Naive B cell (primary cell): ENCODE results near the gene FBXO38. TPM values are rescaled to one million over a fixed set of nuclear protein-coding genes. Genes with fewer than 3 reads are reported as not detected.
A peak's percentile ranks its signal among the peaks of the same experiment; 100 is the strongest.
"Not testable (repeated sequence)": the region's sequence is repeated elsewhere in the genome, so short reads cannot be mapped to it uniquely, and the experiment has no call there.

Experiments used
- ATAC-seq, 2 donors: fragments of 150-1000 bp; cut with Tn5 transposase; 2 replicates each; pipeline ENCODE4 v1.10.0; 2021; ENCODE audit warnings: low read depth in 2 of 2, mild to moderate bottlenecking in 2 of 2, moderate library complexity in 2 of 2
- DNase-seq: peaks from one replicate; pipeline ENCODE4 v3.0.0; 2022
- H3K27ac Mint-ChIP-seq, 6 donors: one replicate each; pipeline ENCODE4 v1.8.0; 2020 to 2022; ENCODE audit warnings: mild to moderate bottlenecking in 6 of 6, mixed read lengths in 6 of 6, moderate library complexity in 5 of 6, inconsistent platforms in 2 of 6
- H3K27me3 Mint-ChIP-seq, 3 donors: one replicate each; pipeline ENCODE4 v1.8.0; 2021 to 2022; ENCODE audit warnings: mixed read lengths in 3 of 3, mild to moderate bottlenecking in 1 of 3
- H3K36me3 Mint-ChIP-seq, 2 donors: one replicate each; pipeline ENCODE4 v1.8.0; 2020 to 2022; ENCODE audit warnings: mixed read lengths in 2 of 2, inconsistent platforms in 1 of 2, mild to moderate bottlenecking in 1 of 2
- H3K4me1 Mint-ChIP-seq, 3 donors: one replicate each; pipeline ENCODE4 v1.8.0; 2020 to 2022; ENCODE audit warnings: mixed read lengths in 3 of 3, inconsistent platforms in 1 of 3, mild to moderate bottlenecking in 1 of 3, moderate library complexity in 1 of 3
- H3K4me3 Mint-ChIP-seq, 8 donors: one replicate each; pipeline ENCODE4 v1.8.0; 2020 to 2022; ENCODE audit warnings: mild to moderate bottlenecking in 8 of 8, mixed read lengths in 8 of 8, moderate library complexity in 8 of 8, inconsistent platforms in 2 of 8
- H3K9me3 Mint-ChIP-seq, 7 donors: one replicate each; pipeline ENCODE4 v1.8.0; 2020 to 2022; ENCODE audit warnings: mixed read lengths in 7 of 7, mild to moderate bottlenecking in 5 of 7, inconsistent platforms in 2 of 7, moderate library complexity in 1 of 7
- polyA plus RNA-seq, 6 donors: library from polyadenylated mRNA; unstranded; fragments of 300-500 nt; fragmentation: Illumina TruSeq; gene quantifications; one replicate each; pipeline ENCODE4 v1.2.3, GENCODE V29; 2021; ENCODE audit warnings: low read depth in 6 of 6

Gene FBXO38
- polyA plus RNA-seq, 6 donors from 2014 or later = 6.6 to 22.8 (median 19.2) TPM

DNA sequence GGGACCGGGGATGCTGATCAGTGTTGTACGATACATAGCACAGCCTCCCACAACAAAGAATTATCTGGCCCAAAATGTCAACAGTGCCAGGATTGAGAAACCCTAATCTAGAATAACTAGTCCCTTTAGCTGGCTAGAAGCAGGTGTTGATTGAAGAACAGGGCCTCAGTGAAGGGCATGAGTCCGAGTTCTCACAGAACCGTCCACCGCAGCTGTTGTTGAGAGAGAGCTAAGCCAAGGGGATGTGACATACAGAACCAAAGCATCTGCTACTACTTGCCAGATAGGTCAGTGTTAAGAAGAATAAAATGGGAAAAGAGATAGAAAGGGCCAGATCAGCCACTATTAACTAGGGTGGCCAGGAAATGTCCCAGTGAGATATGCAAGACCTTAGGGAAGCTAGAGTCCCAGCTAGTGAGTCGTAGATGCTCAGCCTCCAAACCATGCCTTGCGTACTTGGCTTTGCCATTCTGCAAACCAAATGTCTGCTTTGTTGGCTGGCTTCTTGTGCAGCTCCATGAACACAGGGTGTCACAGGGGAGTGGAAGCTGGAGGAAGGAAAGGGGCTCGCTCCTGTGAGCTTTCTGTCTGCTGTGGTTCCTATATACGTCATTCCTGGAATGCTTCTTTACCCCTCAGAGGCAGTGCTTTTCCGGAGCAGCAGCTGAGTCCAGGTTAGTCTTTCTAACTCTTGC, 68.9 kb downstream of the FBXO38 start:
- H3K4me3 Mint-ChIP-seq = no peak overlapping the region
- no peaks in the 10 kb centered on the region for H3K9me3 Mint-ChIP-seq
- peaks cover 0 to 13% (median 8%) of the 10 kb centered on the region in 3 donors for H3K27me3 Mint-ChIP-seq
- H3K4me1 Mint-ChIP-seq = no peaks in the 10 kb centered on the region
- DNase-seq = no peak
- ATAC-seq = no peak
- no peaks in the 10 kb centered on the region for H3K36me3 Mint-ChIP-seq
- H3K27ac Mint-ChIP-seq = no peak overlapping the region

DNA sequence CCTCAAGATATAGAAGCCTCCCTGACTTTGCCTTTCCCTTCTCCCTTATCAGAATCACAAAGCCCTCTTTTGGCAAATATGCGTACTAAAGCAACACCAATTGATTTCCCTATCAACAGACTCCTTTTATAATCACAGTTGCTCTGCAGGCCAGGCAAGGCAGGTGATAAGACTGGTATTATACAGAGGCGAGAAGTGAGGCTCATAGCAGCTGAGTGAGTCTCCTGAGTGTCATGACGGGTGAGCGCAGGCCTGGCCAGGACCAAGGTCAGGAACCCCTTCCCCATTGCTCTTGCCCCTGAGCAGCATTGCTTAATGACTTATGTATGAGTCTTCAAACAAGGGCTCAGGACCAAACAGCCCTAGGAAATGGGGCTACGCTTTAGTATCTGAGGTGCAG, 70.8 kb downstream of the FBXO38 start:
- no peaks in the 10 kb centered on the region for H3K36me3 Mint-ChIP-seq

DNA sequence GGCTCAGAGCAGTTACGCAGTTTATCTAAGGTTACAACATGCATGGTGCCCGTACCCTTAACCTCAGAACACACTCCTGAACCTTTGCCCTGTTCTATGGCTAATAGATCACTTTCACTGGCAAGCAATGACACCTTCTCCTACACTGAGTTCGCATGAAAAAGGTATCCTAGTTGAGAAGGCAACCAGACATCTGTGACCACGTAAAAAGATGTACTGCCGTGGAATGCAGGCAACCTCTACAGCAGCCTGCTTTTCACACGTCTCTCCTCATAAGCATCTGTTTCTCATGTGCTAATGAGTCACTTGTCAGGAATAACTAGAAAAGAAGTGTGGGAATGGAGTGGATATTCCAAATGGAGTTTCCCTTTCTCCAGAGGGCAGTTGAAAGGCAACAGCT, 71.4 kb downstream of the FBXO38 start:
- Mint-ChIP-seq H3K36me3 (no peaks in the 10 kb centered on the region), H3K27me3 (peaks cover 9 to 33% (median 27%) of the 10 kb centered on the region in 3 donors), H3K27ac (peak overlapping the region in 1 of 6 donors; percentile 75), H3K9me3 (no peaks in the 10 kb centered on the region), H3K4me3 (no peak overlapping the region), H3K4me1 (no peaks in the 10 kb centered on the region)
- DNase-seq (no peak), ATAC-seq (no peak)

More for the DNA sequence above, 70.8 kb downstream of the FBXO38 start:
- H3K4me3 Mint-ChIP-seq = no peak overlapping the region
- no peak for DNase-seq
- peaks cover 9 to 27% (median 21%) of the 10 kb centered on the region in 3 donors for H3K27me3 Mint-ChIP-seq
- no peak for ATAC-seq
- H3K4me1 Mint-ChIP-seq = no peaks in the 10 kb centered on the region
- no peak overlapping the region for H3K27ac Mint-ChIP-seq
- H3K9me3 Mint-ChIP-seq = no peaks in the 10 kb centered on the region

DNA sequence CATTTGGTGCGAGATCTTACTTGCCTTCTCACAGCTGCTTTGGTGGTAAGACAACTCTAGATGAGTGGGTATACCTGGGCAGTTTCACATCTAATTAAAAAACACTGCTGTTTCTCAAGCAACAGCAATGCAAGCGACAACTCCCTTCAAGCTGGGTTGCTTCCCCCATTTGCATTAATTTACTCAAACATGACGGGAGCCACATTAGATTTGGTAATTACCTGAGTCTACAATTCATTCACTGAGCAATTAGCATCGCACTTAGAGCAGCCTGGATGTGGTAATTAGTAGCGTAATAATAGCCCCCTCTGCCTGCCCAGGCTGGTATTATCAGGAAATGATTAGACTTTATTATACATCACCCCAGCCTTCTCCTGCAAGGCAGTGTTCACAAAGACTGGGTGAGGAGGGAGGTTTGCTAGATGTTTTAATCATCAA, 73.4 kb downstream of the FBXO38 start:
- H3K36me3 Mint-ChIP-seq = no peaks in the 10 kb centered on the region
- H3K4me1 Mint-ChIP-seq = no peaks in the 10 kb centered on the region
- H3K9me3 Mint-ChIP-seq = no peaks in the 10 kb centered on the region
- DNase-seq = peak; percentile 14
- ATAC-seq = peak; percentile 67 to 79
- no peak overlapping the region for H3K27ac Mint-ChIP-seq
- no peak overlapping the region for H3K4me3 Mint-ChIP-seq
- H3K27me3 Mint-ChIP-seq = peaks cover 9 to 37% (median 34%) of the 10 kb centered on the region in 3 donors

- H3K4me3 Mint-ChIP-seq = no peak overlapping the region
- H3K36me3 Mint-ChIP-seq = no peaks in the 10 kb centered on the region
- H3K9me3 Mint-ChIP-seq = no peaks in the 10 kb centered on the region
- DNase-seq = no peak
- no peak for ATAC-seq
- H3K4me1 Mint-ChIP-seq = no peaks in the 10 kb centered on the region
- peaks cover 9 to 35% (median 34%) of the 10 kb centered on the region in 3 donors for H3K27me3 Mint-ChIP-seq
- no peak overlapping the region for H3K27ac Mint-ChIP-seq
Measured at GRCh38 chr5:148458036-148458888, 74.5 kb downstream of the FBXO38 start.

- no peaks in the 10 kb centered on the region for H3K36me3 Mint-ChIP-seq
- no peaks in the 10 kb centered on the region for H3K9me3 Mint-ChIP-seq
- H3K27me3 Mint-ChIP-seq = peaks cover 9 to 42% (median 27%) of the 10 kb centered on the region in 3 donors
- H3K4me3 Mint-ChIP-seq = no peak overlapping the region
- no peak for DNase-seq
- H3K27ac Mint-ChIP-seq = peak overlapping the region in 1 of 6 donors; percentile 12
- H3K4me1 Mint-ChIP-seq = no peaks in the 10 kb centered on the region
- ATAC-seq = no peak
Measured at GRCh38 chr5:148459669-148460068, 75.9 kb downstream of the FBXO38 start.

GRCh38 chr5:148465381-148466235, 81.8 kb downstream of the FBXO38 start:
- no peak overlapping the region for H3K4me3 Mint-ChIP-seq
- H3K27me3 Mint-ChIP-seq = peaks cover 0 to 14% (median 11%) of the 10 kb centered on the region in 3 donors
- ATAC-seq (no peak), DNase-seq (no peak)
- H3K9me3 Mint-ChIP-seq = no peaks in the 10 kb centered on the region
- H3K4me1 Mint-ChIP-seq = no peaks in the 10 kb centered on the region
- H3K27ac Mint-ChIP-seq = no peak overlapping the region
- H3K36me3 Mint-ChIP-seq = no peaks in the 10 kb centered on the region

GRCh38 chr5:148466236-148466580, 82.5 kb downstream of the FBXO38 start:
- no peaks in the 10 kb centered on the region for H3K9me3 Mint-ChIP-seq
- H3K4me3 Mint-ChIP-seq = no peak overlapping the region
- ATAC-seq (no peak), DNase-seq (no peak)
- no peaks in the 10 kb centered on the region for H3K4me1 Mint-ChIP-seq
- no peaks in the 10 kb centered on the region for H3K36me3 Mint-ChIP-seq
- H3K27ac Mint-ChIP-seq = no peak overlapping the region
- H3K27me3 Mint-ChIP-seq = peaks cover 0 to 14% (median 8%) of the 10 kb centered on the region in 3 donors

- no peaks in the 10 kb centered on the region for H3K9me3 Mint-ChIP-seq
Measured at GRCh38 chr5:148467958-148468357, 84.2 kb downstream of the FBXO38 start.

GRCh38 chr5:148468746-148469145, 85.0 kb downstream of the FBXO38 start:
- not testable (repeated sequence) for H3K4me1 Mint-ChIP-seq, DNase-seq, H3K4me3 Mint-ChIP-seq, H3K27ac Mint-ChIP-seq, H3K36me3 Mint-ChIP-seq, H3K9me3 Mint-ChIP-seq, ATAC-seq
- H3K27me3 Mint-ChIP-seq = peaks cover 0 to 23% (median 3%) of the 10 kb centered on the region in 3 donors

More at GRCh38 chr5:148467958-148468357, 84.2 kb downstream of the FBXO38 start:
- H3K36me3 Mint-ChIP-seq = no peaks in the 10 kb centered on the region
- no peak overlapping the region for H3K27ac Mint-ChIP-seq
- H3K4me1 Mint-ChIP-seq = no peaks in the 10 kb centered on the region
- H3K4me3 Mint-ChIP-seq = no peak overlapping the region
- DNase-seq (no peak), ATAC-seq (no peak)
- H3K27me3 Mint-ChIP-seq = peaks cover 0 to 22% (median 8%) of the 10 kb centered on the region in 3 donors

- ATAC-seq (no peak), DNase-seq (no peak)
- peaks cover 0 to 23% (median 0%) of the 10 kb centered on the region in 3 donors for H3K27me3 Mint-ChIP-seq
- no peaks in the 10 kb centered on the region for H3K4me1 Mint-ChIP-seq
- H3K27ac Mint-ChIP-seq = peak overlapping the region in 1 of 6 donors; percentile 1
- H3K9me3 Mint-ChIP-seq = no peaks in the 10 kb centered on the region
- H3K36me3 Mint-ChIP-seq = no peaks in the 10 kb centered on the region
- no peak overlapping the region for H3K4me3 Mint-ChIP-seq
Measured at GRCh38 chr5:148469501-148469935, 85.8 kb downstream of the FBXO38 start.

- no peak for ATAC-seq
- H3K4me3 Mint-ChIP-seq = no peak overlapping the region
- no peak overlapping the region for H3K27ac Mint-ChIP-seq
- peaks cover 5 to 13% (median 11%) of the 10 kb centered on the region in 3 donors for H3K27me3 Mint-ChIP-seq
- no peaks in the 10 kb centered on the region for H3K9me3 Mint-ChIP-seq
- H3K36me3 Mint-ChIP-seq = no peaks in the 10 kb centered on the region
- H3K4me1 Mint-ChIP-seq = no peaks in the 10 kb centered on the region
- DNase-seq = no peak
Measured at GRCh38 chr5:148471379-148471778, 87.6 kb downstream of the FBXO38 start.

- H3K27ac Mint-ChIP-seq = no peak overlapping the region
- ATAC-seq (no peak), DNase-seq (no peak)
- H3K4me3 Mint-ChIP-seq = no peak overlapping the region
- peaks cover 15 to 33% (median 28%) of the 10 kb centered on the region in 3 donors for H3K27me3 Mint-ChIP-seq
- H3K36me3 Mint-ChIP-seq = no peaks in the 10 kb centered on the region
- no peaks in the 10 kb centered on the region for H3K4me1 Mint-ChIP-seq
- H3K9me3 Mint-ChIP-seq = no peaks in the 10 kb centered on the region
Measured at GRCh38 chr5:148474025-148474511, 90.3 kb downstream of the FBXO38 start.
